Peyer's patch (tissue), 4 donors: ENCODE data around the gene PTPRF. TPM values are rescaled to one million over a fixed set of nuclear protein-coding genes. Genes with fewer than 3 reads are reported as not detected.
A peak's percentile ranks its signal among the peaks of the same experiment; 100 is the strongest.

Source experiments
- DNase-seq, 3 donors: peaks; one replicate each; pipeline ENCODE4 v3.0.0-alpha.2; 2017 to 2019
- H3K27ac ChIP-seq, 4 donors: fragments of 200-600 bp; sonication (generic); one replicate each; pipeline ENCODE4 v1.5.1; 2016 to 2019
- H3K27me3 ChIP-seq, 2 donors: fragments of 200-600 bp; sonication (generic); one replicate each; pipeline ENCODE4 v1.5.1; 2019
- H3K36me3 ChIP-seq, 3 donors: fragments of 200-600 bp; sonication (generic); one replicate each; pipeline ENCODE4 v1.5.1; 2016 to 2019
- H3K4me1 ChIP-seq, 4 donors: fragments of 200-600 bp; sonication (generic); one replicate each; pipeline ENCODE4 v1.5.1; 2016 to 2019
- H3K4me3 ChIP-seq, 4 donors: fragments of 200-600 bp; sonication (generic); 1 replicate in 3 of 4; 2 replicates in 1 of 4; pipeline ENCODE4 v1.5.1; 2016 to 2019; ENCODE audit warnings: mild to moderate bottlenecking in 1 of 4
- H3K9me3 ChIP-seq, 4 donors: fragments of 200-600 bp; sonication (generic); one replicate each; pipeline ENCODE4 v1.5.1; 2016 to 2019; ENCODE audit warnings: mild to moderate bottlenecking in 1 of 4
- POLR2A ChIP-seq, 2 donors: fragments of 450-650 bp; IDR thresholded peaks; one replicate each; pipeline ENCODE4 v1.5.1; 2017; ENCODE audit warnings: antibody characterized with exemption in 2 of 2, mild to moderate bottlenecking in 2 of 2, moderate library complexity in 2 of 2
- total RNA-seq, 4 donors: library from RNA; depleted of rRNA; stranded (reverse); fragments of >200 nt; gene quantifications; one replicate each; pipeline ENCODE4 v1.1.0, GENCODE V29; 2016
- TF ChIP-seq, protein P1 (sequence below), 6 experiments: fragments of 450-650 bp in 4 of 6; fragments of 200-600 bp in 2 of 6; sonication (generic) in 1 of 6; IDR thresholded peaks; one replicate each; pipeline ENCODE4 v1.5.1; 2017 to 2019; ENCODE audit warnings: antibody characterized with exemption in 6 of 6, mild to moderate bottlenecking in 3 of 6, moderate library complexity in 1 of 6

The PTPRF gene
- 100 to 1,000 TPM; 149 to 613 (median 528) TPM for total RNA-seq

DNA sequence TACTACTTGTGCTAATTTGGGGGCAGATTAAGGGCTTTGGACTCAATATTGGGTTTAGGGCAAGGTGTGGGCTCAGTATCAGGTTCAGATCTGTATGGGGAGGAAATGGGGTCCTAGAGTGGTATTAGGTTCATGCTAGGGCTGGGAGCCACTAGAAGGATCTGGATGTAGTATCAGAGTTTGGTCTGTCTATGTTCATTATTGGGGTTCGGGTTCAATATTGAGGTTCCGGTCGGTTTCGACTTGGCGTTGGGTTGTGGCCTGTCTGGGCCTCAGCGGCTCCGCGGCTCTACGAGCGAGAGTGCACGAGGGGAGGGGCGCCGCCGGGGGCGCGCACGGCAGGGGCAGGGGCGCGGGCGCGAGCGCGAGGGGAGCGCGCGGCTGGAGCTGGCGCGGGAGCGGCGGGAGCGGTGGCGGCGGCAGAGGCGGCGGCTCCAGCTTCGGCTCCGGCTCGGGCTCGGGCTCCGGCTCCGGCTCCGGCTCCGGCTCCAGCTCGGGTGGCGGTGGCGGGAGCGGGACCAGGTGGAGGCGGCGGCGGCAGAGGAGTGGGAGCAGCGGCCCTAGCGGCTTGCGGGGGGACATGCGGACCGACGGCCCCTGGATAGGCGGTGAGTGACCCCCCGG is at the start of gene PTPRF:
TSS of gene PTPRF (plus strand) at position 401 of the 624 bp plus-strand sequence. CDS start 14,193 bp downstream, outside the sequence.
- peaks cover 0 to 42% (median 5%) of the 10 kb centered on the region in 4 donors for H3K4me1 ChIP-seq
- H3K36me3 ChIP-seq: no peaks in the 10 kb centered on the region
- no peaks in the 10 kb centered on the region for H3K9me3 ChIP-seq
- peak within 1 kb of the TSS; percentile 62 to 98 (median 90) for H3K27ac ChIP-seq
- no peaks in the 10 kb centered on the region for H3K27me3 ChIP-seq
- DNase-seq: peak in 2 of 3 donors; percentile 75 to 86
- peak within 1 kb of the TSS; percentile 52 to 93 (median 74) for H3K4me3 ChIP-seq
- peak; percentile 40 to 85 for TF ChIP-seq POLR2A (IDR thresholded peaks at IDR 0.05)
- TF ChIP-seq, protein P1, sequence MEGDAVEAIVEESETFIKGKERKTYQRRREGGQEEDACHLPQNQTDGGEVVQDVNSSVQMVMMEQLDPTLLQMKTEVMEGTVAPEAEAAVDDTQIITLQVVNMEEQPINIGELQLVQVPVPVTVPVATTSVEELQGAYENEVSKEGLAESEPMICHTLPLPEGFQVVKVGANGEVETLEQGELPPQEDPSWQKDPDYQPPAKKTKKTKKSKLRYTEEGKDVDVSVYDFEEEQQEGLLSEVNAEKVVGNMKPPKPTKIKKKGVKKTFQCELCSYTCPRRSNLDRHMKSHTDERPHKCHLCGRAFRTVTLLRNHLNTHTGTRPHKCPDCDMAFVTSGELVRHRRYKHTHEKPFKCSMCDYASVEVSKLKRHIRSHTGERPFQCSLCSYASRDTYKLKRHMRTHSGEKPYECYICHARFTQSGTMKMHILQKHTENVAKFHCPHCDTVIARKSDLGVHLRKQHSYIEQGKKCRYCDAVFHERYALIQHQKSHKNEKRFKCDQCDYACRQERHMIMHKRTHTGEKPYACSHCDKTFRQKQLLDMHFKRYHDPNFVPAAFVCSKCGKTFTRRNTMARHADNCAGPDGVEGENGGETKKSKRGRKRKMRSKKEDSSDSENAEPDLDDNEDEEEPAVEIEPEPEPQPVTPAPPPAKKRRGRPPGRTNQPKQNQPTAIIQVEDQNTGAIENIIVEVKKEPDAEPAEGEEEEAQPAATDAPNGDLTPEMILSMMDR (IDR thresholded peaks at IDR 0.05): no peak

DNA sequence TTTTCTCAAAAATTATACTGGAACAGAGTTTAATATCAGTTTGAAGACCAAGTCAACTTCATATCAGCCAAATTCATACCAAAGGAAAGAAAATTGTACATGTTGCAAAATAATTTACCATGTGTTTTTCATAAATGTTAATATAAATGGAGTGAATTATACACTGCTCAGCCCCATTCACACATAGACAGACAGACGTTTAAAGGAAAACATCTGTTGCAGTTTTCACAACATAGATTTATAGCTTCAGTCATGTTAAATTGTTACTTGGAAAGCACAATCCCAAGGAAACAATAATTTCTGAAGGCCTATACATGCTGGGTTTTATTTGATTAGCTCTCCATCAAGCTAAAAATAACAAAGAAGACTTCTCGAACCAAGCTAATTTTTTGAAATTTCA is 49.2 kb upstream of the PTPRF start:
- TF ChIP-seq, protein P1 (IDR thresholded peaks at IDR 0.05): no peak
- TF ChIP-seq POLR2A (IDR thresholded peaks at IDR 0.05): no peak
- Histone ChIP-seq H3K4me1 (peaks cover 0 to 5% (median 0%) of the 10 kb centered on the region in 4 donors), H3K9me3 (no peaks in the 10 kb centered on the region), H3K27me3 (no peaks in the 10 kb centered on the region), H3K27ac (no peak overlapping the region), H3K4me3 (no peak overlapping the region), H3K36me3 (no peaks in the 10 kb centered on the region)
- no peak for DNase-seq

GRCh38 chr1:43482215-43482614 is 48.5 kb upstream of the PTPRF start:
- Histone ChIP-seq H3K36me3 (no peaks in the 10 kb centered on the region), H3K4me3 (no peak overlapping the region), H3K27me3 (no peaks in the 10 kb centered on the region), H3K4me1 (peaks cover 0 to 5% (median 0%) of the 10 kb centered on the region in 4 donors), H3K9me3 (peaks cover 0 to 3% (median 0%) of the 10 kb centered on the region in 4 donors), H3K27ac (peak overlapping the region in 1 of 4 donors; percentile 33)
- DNase-seq: no peak
- TF ChIP-seq, protein P1 (IDR thresholded peaks at IDR 0.05): no peak
- TF ChIP-seq POLR2A (IDR thresholded peaks at IDR 0.05): no peak

DNA sequence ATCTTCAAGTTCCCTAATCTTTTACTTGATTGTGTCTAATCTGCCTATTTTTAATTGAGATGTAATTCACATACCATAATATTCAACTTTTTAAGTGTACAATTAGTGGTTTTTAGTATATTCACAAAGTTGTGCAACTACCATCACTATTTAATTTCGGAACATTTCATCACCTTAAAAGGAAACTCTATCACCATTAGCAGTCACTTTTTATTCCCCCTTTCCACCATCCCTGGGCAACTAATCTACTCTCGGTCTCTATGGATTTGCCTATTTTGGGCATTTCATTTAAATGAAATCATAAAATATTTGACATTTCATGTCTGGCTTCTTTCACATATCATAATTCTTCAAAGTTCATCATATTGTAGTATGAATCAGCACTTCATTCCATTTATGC is 46.3 kb upstream of the PTPRF start:
- no peak for DNase-seq
- H3K9me3 ChIP-seq: peaks cover 0 to 3% (median 0%) of the 10 kb centered on the region in 4 donors
- no peaks in the 10 kb centered on the region for H3K27me3 ChIP-seq
- H3K4me3 ChIP-seq: no peak overlapping the region
- no peaks in the 10 kb centered on the region for H3K36me3 ChIP-seq
- no peak overlapping the region for H3K27ac ChIP-seq
- TF ChIP-seq, protein P1 (IDR thresholded peaks at IDR 0.05): no peak
- no peak for TF ChIP-seq POLR2A (IDR thresholded peaks at IDR 0.05)
- peaks cover 0 to 5% (median 0%) of the 10 kb centered on the region in 4 donors for H3K4me1 ChIP-seq

- Histone ChIP-seq H3K27me3 (no peaks in the 10 kb centered on the region), H3K36me3 (no peaks in the 10 kb centered on the region), H3K9me3 (peaks cover 0 to 13% (median 0%) of the 10 kb centered on the region in 4 donors), H3K4me3 (no peak overlapping the region), H3K27ac (no peak overlapping the region), H3K4me1 (no peaks in the 10 kb centered on the region)
- TF ChIP-seq, protein P1 (IDR thresholded peaks at IDR 0.05): no peak
- no peak for TF ChIP-seq POLR2A (IDR thresholded peaks at IDR 0.05)
- no peak for DNase-seq
Observed at GRCh38 chr1:43488165-43488564, 42.5 kb upstream of the PTPRF start.
